ENCODE measurements around the gene TSPAN18.

TSPAN18 gene

GRCh38 chr11:44759743-44760476 is 33.1 kb downstream of the TSPAN18 start:
- no peak for DNase-seq (ENCODE audit: low read depth)

- DNase-seq (ENCODE audit: low read depth) = no peak
These were observed 33.7 kb downstream of the TSPAN18 start for GRCh38 chr11:44760477-44760872.

GRCh38 chr11:44760917-44761550 is 34.3 kb downstream of the TSPAN18 start:
- no peak for DNase-seq (ENCODE audit: low read depth)

- DNase-seq (ENCODE audit: low read depth) = no peak
These were observed 34.8 kb downstream of the TSPAN18 start for GRCh38 chr11:44761551-44761961.

GRCh38 chr11:44763121-44763820 is 36.5 kb downstream of the TSPAN18 start:
- DNase-seq (ENCODE audit: low read depth) = no peak

- DNase-seq (ENCODE audit: low read depth) = no peak
These were observed 37.8 kb downstream of the TSPAN18 start for GRCh38 chr11:44764583-44764982.

GRCh38 chr11:44765026-44765595 is 38.3 kb downstream of the TSPAN18 start:
- DNase-seq (ENCODE audit: low read depth) = no peak

GRCh38 chr11:44765676-44766075 is 38.9 kb downstream of the TSPAN18 start:
- DNase-seq (ENCODE audit: low read depth) = no peak

GRCh38 chr11:44766112-44766971 is 39.6 kb downstream of the TSPAN18 start:
- no peak for DNase-seq (ENCODE audit: low read depth)

GRCh38 chr11:44766972-44767278 is 40.2 kb downstream of the TSPAN18 start:
- no peak for DNase-seq (ENCODE audit: low read depth)

- DNase-seq (ENCODE audit: low read depth) = no peak
These were observed 40.7 kb downstream of the TSPAN18 start for GRCh38 chr11:44767421-44767820.

- DNase-seq (ENCODE audit: low read depth) = no peak
These were observed 43.6 kb downstream of the TSPAN18 start for GRCh38 chr11:44770401-44770800.

GRCh38 chr11:44771252-44771734 is 44.5 kb downstream of the TSPAN18 start:
- DNase-seq (ENCODE audit: low read depth) = no peak

- DNase-seq (ENCODE audit: low read depth) = no peak
These were observed 45.1 kb downstream of the TSPAN18 start for GRCh38 chr11:44771841-44772240.

- no peak for DNase-seq (ENCODE audit: low read depth)
These were observed 46.7 kb downstream of the TSPAN18 start for GRCh38 chr11:44773351-44773965.

- no peak for DNase-seq (ENCODE audit: low read depth)
These were observed 47.3 kb downstream of the TSPAN18 start for GRCh38 chr11:44774108-44774507.

GRCh38 chr11:44774731-44775130 is 48.0 kb downstream of the TSPAN18 start:
- DNase-seq (ENCODE audit: low read depth) = no peak

- peak; percentile 37 for DNase-seq (ENCODE audit: low read depth)
These were observed 48.7 kb downstream of the TSPAN18 start for GRCh38 chr11:44775366-44775984.

GRCh38 chr11:44775985-44776446 is 49.3 kb downstream of the TSPAN18 start:
- no peak for DNase-seq (ENCODE audit: low read depth)

GRCh38 chr11:44776551-44777208 is 49.9 kb downstream of the TSPAN18 start:
- no peak for DNase-seq (ENCODE audit: low read depth)

Measured in activated gamma-delta T cell treated with anti-CD3 and anti-CD28 coated beads, Interleukin-2, amount 50 U/mL, for 16 hours (primary cell).